GM19043 (cell line): ENCODE results near the gene ZSWIM6.
"Not testable (repeated sequence)": the region's sequence is repeated elsewhere in the genome, so short reads cannot be mapped to it uniquely, and the experiment has no call there.

Source experiments
- ATAC-seq: cut with Tn5 transposase; IDR thresholded peaks from one replicate; pipeline ENCODE4 v1.9.1; 2021; ENCODE audit warnings: low read depth; ENCODE audit not compliant: unreplicated experiment

ZSWIM6 gene

DNA sequence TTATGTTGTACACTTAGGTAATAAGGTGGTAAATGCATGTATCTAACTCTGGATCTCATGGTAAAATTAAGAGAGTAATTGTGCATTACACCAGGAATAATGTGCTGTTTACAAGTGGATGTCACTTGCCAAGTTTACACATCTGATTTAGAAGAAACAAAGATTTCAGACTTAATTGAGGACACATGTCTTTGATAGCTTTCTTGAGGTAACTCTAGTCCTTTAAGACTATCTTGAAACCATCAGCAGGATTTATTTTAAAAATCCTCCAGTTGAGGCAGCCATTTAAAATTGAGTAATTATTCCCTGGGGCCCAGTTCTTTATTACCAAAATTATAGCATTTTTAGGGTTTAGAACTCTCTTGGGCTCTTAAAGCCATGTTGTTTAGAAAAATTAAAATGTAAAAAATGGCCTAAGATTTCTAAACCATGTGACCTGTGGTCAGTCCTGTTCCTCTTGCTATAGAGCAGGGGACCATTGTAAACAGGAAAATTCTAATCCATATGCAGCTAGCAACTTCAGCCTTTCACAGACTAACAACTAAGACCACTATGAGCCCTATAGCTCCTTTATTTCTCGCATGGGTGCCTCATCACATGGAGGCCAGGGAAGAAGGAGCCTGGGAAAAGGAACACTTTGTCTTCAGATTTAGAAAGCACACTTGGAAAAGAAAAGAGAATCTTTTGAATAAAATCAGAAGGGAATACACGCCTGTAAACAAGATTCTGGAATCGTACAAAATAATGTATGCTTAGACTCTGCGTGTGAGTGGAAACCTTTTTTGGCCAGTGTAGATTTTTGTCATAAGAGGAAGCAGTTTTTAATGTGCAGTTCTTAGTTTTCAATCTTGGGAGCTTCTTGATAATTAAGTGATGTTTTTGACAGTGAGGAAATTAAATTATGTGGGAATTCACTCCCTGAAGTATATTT lies 71.2 kb downstream of the ZSWIM6 start:
- ATAC-seq: no peak

DNA sequence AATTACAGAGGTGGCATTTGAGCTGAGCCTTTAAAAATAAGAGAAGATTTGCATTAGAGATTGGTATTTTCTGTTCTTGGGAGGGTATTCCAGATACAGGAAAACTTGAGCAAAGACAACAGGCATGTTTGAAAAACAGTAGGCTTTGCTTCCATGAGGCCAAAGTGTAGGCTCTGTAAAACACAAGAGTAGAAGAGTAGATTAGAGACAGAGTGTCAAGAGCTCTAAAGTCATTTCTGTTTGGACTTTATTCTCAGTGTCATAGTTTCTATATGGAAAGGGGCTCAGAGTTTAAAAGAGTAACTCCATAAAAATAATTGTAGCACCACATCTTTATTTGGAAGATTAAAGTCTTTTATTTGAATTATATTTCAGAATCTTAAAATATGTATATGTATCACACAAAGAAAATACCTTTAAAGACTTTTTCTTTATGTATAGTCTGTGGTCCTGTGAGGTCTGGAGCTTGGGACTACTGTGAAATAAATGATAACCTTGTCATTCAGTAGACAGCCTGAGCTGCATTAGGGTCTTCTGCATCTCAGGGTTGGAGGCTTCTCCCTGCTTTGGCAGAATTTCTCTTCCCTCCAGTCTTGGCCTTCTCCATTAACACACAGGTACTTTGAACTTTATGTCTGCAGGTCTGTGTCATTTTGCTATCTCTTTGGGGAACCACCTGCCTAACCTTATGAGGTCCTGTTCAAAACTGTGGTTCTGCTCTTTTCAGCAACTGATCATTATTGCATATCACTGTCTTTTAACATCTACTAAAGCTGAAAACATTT lies 73.6 kb downstream of the ZSWIM6 start:
- no peak for ATAC-seq

DNA sequence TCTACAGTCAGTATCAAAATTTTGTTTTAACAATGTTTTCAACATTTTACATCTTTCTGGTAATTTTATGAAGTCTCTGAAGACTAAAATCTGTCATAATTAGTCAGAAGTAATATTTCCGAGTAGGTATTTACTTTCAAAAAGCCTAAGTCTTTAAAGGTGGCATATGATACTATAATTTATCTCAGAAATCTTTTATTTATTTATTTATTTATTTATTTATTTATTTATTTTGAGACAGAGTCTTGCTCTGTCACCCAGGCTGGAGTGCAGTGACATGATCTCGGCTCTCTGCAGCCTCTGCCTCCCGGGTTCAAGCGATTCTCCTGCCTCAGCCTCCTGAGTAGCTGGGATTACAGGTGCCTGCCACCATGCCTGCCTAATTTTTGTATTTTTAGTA lies 74.4 kb downstream of the ZSWIM6 start:
- not testable (repeated sequence) for ATAC-seq

DNA sequence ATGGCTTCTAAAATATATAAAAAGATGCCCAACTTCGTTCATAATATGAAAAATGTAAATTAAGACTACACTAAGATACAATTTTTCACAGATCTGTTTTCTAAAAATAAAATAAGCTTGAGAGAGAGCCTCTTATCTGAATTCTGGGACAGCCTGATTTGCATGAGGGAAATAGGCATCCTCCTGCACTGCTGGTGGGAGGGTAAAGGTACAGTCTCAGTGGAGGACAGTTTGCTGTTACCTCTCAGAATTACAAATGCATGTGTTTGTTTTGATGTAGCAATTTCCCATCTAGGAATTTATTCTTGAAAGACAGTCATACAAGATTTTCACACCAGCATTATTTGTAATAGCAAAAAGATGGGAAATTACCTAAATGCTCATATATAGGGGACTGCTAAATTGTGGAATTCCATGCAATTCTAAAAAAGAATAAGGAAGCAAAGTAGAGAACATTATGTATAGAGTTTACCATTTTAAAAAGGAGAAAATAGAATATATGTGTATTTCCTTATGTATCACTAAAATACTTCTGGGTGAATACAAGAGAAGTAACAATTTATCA lies 75.7 kb downstream of the ZSWIM6 start:
- no peak for ATAC-seq

DNA sequence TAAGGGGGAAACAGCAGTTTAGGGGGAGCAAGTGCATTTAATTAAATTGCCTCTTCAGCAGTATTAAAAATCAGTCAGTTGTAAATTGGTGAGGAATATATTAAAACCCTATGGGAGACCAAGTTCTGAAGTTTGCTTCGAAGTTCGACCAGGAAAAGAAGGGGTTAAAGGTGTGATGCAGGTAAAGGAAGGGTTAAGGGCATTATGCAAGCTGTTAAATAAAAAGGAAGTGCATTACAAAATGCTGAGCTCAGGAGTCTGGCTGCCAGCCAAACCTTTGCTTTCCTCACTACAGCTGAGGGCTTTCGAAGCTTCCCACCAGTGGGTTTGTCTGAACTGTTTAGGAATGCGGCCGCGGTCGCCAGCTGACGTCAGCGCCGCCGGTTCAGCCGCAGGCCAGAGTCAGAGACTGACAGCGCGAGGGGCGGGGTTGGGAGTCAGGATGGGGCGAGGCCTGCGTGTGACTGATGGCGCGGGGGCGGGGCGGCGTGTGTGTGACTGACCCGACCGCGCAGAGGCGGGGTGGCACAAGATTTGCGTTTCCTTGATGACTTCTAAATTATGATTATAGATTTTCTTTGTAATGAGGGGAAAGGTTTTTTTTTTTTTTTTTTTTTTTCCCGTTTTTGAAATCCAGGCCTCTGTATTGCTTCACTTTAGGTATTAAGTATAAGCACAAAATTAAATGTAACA lies 76.6 kb downstream of the ZSWIM6 start:
- ATAC-seq: peak; percentile 99

DNA sequence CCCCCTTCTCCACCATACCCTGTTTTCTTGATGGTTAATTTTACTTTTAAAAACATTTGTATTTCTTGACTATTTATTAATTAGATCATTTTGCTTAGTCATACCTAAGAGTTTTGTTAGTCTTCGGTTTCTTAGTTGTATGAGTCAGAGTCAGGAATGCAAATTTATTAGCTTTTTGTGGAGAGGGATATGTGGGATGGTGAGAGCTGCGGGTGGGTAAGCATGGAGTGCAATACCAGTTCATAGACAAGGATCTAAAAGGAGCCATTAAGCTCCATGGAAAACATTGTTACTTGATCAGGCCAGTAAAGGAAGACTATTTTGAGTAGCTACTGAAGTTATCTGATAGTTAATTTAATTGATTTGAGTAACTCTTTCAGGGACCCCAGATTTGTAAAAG lies 77.5 kb downstream of the ZSWIM6 start:
- no peak for ATAC-seq

DNA sequence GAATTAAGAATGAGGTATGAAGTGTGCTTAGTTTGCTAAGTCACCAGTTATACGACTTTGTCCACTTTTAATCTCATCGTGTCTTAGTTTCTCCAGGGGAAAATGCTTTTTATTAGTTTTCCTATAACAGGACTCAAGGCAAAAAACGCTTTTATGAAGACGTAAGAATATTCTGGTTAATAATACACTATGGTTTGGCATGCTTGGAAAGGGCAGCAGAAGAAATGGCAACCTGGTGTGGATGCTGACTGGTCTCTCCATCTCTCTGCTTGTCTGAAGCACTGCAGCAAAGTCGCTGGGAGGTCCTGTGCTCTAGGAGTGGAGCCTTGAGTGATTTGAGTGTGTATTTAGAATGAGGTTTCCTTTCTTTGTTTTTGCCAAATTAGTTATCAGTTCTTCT lies 78.8 kb downstream of the ZSWIM6 start:
- ATAC-seq: no peak

DNA sequence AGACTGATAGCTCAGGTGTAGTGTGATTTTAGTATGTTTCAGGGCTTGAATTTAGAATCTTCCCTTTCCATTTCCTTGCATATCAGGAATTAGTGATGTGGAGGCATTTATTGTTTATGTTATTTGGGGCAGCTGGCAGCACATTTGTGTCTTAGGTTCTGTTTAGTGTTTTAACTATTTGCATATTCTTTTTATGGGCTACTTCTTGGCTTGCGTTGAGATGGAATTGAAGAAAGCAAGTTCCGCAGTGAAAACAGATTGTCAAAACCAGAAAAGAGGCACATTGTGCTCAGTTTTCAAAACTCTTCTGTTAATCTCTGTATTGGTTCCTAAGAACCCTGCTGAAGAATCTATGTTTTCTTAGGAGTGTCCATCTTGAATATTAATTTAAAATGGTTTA lies 80.3 kb downstream of the ZSWIM6 start:
- ATAC-seq: no peak

DNA sequence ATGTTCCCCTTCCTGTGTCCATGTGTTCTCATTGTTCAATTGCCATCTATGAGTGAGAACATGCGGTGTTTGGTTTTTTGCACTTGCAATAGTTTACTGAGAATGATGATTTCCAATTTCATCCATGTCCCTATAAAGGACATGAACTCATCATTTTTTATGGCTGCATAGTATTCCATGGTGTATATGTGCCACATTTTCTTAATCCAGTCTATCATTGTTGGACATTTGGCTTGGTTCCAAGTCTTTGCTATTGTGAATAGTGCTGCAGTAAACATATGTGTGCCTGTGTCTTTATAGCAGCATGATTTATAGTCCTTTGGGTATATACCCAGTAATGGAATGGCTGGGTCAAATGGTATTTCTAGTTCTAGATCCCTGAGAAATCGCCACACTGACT lies 81.1 kb downstream of the ZSWIM6 start:
- not testable (repeated sequence) for ATAC-seq

DNA sequence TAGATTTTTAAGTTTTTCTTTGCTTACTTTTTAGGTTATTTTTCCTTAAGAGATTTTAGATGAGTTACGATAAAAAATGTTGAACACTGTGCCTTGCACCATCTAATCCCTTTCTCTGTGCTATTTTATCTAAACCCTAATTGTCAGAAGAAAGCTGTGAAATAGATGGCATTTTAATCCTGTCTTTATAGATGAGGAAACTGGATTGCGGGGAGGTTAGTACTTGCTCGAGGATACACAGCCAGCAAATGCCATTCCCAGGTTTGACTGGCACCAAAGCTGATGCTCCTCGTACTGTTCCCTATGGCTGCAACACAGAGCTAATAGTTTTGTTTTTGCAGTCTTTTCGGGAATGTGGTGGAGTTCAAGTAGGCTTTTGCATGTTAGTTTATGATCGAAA lies 82.7 kb downstream of the ZSWIM6 start:
- no peak for ATAC-seq

DNA sequence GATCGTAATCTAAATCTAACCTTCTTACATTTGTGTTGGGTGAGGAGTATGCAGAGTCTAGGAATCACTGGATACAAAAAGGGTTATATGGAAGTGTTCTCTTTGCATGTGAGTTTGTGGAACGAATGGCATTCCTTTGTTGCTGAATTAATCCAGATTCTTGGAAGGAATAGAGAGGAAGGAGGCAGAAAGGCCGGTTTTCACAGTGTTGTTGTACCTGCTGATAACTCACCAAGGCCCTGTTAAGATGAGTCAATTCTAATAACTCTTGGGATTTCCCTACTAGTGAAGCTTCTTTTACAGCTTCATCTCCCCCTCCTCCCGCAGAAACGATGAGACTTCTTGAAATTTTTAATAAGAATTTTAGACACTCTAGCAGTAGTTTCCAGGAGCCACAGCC lies 84.0 kb downstream of the ZSWIM6 start:
- no peak for ATAC-seq

DNA sequence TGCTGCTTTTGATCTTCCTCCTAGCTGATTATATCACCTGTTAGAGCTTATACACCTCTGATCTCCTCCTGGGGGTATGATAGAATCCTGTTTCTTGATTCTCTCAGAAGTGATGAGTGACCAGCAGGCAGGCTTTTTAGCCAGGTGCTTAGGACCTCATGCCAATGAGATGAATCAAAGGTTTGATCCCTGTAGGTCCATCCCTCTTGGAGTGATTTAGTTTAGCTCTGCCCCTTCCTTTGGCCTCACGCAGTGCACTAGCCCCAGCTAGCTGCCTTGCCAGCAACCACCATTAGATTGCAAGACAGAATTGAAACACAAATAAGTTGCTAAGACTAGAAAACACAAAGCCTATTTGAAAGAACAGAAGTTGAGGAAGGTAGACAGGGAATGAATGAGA lies 84.4 kb downstream of the ZSWIM6 start:
- no peak for ATAC-seq

DNA sequence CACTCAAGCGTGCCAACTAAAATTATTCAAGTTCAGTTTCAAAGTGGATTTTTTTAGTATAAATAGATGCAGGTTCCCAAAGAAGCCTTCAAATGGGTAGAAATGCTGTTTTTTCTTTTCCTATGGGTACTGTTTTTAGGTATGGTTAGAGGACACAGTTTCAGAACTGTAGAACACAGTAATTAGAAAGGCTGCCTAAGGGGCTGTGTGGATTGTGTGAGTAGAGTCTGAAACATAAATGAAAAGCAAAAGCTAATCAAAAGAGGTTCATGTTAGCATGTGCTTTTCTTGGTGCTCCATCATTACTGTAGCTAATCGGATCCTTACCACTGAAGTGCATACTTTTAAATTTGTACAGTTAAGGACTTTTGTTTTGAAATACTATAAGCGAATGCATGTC lies 85.3 kb downstream of the ZSWIM6 start:
- no peak for ATAC-seq

DNA sequence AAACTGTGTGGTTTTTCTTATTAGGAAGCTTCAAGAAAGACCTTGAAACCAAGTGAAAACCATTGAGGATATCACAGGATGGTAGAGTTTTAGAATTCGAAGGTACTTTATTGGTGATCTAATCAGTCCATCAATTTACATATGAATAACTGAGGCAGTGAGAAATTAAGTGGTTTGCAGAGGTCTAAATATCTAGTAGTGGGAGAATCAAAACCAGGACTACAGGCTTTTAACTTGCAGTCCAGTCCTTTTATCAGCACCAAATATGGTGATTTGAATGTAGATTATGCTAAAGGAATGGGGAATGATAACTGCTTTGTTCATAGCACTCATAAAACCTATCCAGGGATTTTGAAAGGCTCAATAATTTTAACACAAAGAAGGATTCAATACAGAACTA lies 85.8 kb downstream of the ZSWIM6 start:
- no peak for ATAC-seq

DNA sequence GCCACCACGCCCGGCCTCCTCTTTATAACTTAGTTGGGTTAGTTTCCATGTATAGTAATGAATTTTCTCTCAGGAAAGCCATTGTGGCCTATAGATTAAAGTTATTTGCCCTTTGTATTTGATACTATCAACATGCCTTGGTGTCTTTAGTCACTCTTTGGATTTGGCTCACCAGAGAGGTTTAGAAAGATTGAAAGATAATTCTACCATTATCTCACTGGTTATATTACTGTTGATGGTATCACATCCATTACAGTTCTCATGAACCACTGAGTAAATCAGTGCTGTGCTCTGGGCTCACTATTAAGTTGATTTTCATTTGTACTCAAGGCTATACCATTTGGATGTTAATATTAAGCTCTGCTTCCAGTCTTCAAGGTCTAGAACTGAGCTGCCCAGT lies 87.0 kb downstream of the ZSWIM6 start:
- no peak for ATAC-seq

DNA sequence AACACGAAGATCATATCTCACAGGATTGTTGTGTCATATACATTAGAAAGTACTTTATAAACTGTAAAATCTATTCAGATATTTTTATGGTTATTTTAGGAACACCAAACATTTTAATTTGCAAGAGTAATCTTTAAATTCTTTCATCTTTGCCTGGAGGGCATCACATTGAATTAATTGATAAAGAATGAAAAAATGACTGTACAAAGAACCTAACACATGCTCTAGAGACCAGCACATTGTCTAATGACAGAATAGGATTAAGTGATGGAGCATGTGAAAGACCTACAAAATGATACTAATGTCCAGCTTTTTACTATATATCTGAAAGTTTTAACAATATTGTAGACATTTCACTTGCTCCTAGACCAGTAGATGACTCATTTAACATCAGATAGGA lies 88.0 kb downstream of the ZSWIM6 start:
- ATAC-seq: no peak

DNA sequence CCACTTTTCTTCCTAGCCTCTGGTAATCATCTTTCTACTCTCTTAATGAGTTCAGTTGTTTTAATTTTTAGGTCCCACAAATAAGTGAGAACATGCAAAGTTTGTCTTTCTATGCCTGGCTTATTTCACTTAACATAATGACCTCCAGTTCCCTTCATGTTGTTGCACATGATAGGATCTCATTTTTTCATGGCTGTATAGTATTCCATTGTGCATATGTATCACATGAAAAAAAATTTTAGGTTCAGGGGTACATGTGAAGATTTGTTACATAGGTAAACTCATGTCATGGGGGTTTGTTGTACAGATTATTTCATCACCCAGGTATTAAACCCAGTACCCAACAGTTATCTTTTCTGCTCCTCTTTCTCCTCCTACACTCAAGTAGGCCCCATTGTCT lies 89.2 kb downstream of the ZSWIM6 start:
- ATAC-seq: not testable (repeated sequence)

DNA sequence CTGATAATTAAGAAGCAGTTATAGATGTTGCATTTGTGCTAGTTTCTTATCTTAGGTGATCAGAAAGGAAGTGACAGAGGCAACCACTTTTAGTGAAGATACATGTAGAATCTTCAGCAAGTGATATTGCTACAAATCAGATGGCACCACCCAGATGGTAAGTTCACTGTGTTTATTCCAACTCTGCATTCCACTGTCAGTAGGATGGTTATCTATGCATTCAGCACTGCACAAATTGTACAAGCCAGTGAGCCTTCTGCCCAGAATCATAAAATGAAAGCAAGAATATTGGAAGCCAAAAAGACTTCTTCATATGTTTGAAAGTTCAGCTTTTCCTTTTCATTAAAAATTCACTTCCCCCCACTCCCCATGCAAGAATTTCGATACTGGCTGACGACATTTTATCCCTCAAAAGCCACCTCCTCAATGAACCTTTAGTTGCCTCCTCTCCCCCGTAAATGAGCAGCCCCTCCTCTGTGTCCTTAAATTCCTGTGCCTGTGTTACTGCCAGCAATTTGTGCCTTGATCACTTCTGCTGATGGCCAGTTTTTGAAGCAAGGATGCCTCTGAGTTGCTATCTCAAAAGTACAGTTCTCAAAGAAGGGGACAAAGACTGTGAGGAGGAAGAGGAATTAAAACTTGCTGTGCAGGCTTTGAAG lies 91.6 kb downstream of the ZSWIM6 start:
- ATAC-seq: no peak

DNA sequence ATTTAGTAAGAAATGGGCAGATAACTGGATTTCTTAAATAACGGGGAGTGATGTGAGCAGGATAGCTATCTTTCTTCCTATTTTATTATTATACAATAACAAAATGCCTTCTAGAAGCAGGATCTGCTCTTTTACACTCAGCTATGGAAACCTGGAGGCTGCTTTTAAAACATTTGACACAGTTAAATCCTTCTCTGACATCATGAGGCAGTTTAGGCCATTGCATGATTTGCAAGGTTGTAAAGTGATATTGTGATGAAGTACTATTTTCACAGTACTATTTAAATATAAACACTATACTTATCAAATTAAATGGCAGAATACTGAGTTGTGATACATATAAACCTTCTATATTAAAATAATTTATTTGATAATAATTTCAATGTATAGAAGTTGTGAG lies 93.9 kb downstream of the ZSWIM6 start:
- no peak for ATAC-seq

DNA sequence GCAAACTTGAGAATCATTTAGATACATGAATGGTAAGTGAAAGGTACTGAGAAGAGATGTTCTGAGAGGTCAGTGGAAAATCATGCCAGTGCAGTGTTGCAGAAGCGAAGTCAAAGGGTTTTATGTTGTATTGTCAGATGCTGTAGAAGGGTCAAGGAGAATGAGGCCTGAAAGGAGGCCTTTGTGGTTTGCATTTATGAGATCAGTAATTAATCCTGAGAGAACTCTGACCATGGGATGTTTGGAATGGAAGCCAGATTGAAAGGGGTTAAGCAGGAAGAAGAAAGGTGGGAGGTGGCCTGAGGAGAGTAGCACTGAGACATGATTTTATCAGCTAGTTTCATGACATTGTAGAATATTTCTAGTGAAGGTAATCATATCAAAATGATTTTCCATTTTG lies 97.8 kb downstream of the ZSWIM6 start:
- ATAC-seq: no peak
